HFF-Myc (cell line): ENCODE measurements around the gene RIOK1.

Experiments used
- DNase-seq: peaks from one replicate; pipeline ENCODE4 v3.0.0-alpha.2; 2011; ENCODE audit warnings: low read depth; ENCODE audit errors: extremely low read depth
- H3K4me3 ChIP-seq: replicated peaks from 2 replicates; pipeline ENCODE4 v1.5.1; 2011; ENCODE audit warnings: low read depth, mild to moderate bottlenecking, control low read depth, low read length
- TF ChIP-seq, protein P1 (sequence below): IDR thresholded peaks from 2 replicates; pipeline ENCODE4 v1.5.1; 2012; ENCODE audit warnings: mild to moderate bottlenecking, low read depth, low read length, control low read depth; ENCODE audit errors: missing control alignments

The RIOK1 gene

GRCh38 chr6:7391151-7391550 is 1.5 kb downstream of the RIOK1 start:
- no peak for DNase-seq
- TF ChIP-seq, protein P1, sequence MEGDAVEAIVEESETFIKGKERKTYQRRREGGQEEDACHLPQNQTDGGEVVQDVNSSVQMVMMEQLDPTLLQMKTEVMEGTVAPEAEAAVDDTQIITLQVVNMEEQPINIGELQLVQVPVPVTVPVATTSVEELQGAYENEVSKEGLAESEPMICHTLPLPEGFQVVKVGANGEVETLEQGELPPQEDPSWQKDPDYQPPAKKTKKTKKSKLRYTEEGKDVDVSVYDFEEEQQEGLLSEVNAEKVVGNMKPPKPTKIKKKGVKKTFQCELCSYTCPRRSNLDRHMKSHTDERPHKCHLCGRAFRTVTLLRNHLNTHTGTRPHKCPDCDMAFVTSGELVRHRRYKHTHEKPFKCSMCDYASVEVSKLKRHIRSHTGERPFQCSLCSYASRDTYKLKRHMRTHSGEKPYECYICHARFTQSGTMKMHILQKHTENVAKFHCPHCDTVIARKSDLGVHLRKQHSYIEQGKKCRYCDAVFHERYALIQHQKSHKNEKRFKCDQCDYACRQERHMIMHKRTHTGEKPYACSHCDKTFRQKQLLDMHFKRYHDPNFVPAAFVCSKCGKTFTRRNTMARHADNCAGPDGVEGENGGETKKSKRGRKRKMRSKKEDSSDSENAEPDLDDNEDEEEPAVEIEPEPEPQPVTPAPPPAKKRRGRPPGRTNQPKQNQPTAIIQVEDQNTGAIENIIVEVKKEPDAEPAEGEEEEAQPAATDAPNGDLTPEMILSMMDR: no peak
- H3K4me3 ChIP-seq: peak overlapping the region; percentile 90

DNA sequence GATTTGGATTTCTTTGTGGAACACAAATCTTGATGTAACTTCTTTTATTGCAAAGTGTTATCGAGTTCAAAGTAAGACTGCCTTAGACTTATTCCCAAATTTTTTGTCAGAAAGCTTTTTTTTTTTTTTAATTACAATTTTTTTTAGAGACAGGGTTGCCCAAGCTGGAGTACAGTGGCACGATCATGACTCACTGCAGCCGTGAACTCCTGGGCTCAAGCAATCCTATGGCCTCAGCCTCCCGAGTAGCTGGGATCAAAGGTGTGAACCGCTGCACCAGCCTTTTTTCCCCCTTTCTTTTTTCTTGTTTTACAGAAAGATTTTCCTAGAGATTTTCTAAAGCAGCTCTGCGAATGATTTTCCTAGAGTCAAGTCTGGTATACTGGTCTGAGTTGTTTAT is 2.8 kb downstream of the RIOK1 start:
- DNase-seq: no peak
- TF ChIP-seq, protein P1: no peak
- H3K4me3 ChIP-seq: peak overlapping the region; percentile 90; the same call in 1 of the 2 replicates

- H3K4me3 ChIP-seq: no peak overlapping the region
- no peak for DNase-seq
- TF ChIP-seq, protein P1: no peak
Observed at GRCh38 chr6:7401075-7401474, 11.5 kb downstream of the RIOK1 start.

DNA sequence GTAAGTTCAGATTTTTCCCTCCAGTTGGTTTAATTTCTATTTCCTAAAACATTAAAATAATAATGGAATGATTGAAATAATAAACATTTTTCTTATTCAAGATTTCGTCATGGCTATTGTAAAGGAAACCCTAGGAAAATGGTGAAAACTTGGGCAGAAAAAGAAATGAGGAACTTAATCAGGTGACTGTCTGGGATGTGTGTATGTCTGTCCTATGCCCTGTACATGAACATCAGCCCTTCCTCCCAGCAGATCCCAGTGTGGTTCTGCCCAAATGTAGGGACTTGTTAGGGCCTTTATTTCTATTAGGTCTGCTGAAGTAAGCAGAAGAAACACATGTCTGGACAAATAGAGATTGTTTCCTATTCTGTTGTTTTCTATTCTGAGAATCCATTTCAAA is 13.1 kb downstream of the RIOK1 start:
- H3K4me3 ChIP-seq: no peak overlapping the region
- no peak for DNase-seq
- TF ChIP-seq, protein P1: no peak

- no peak for DNase-seq
- TF ChIP-seq, protein P1: no peak
- H3K4me3 ChIP-seq: no peak overlapping the region
Observed at GRCh38 chr6:7404546-7404945, 14.9 kb downstream of the RIOK1 start.

DNA sequence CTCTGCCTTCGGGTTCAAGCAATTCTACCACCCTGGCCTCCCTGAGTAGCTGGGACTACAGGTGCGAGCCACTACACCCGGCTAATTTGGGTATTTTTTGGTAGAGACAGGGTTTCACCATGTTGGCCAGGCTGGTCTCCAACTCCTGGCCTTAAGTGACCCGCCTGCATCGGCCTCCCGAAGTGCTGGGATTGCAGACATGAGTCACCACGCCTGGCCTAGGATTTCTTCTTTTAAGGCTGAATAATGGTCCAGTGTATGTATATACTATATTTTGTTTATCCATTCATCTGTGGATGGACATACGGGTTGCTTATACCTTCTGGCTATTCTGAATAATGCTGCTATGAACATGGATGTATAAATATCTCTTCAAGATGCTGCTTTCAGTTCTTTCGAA is 17.1 kb downstream of the RIOK1 start:
- TF ChIP-seq, protein P1: no peak
- no peak for DNase-seq
- H3K4me3 ChIP-seq: no peak overlapping the region

DNA sequence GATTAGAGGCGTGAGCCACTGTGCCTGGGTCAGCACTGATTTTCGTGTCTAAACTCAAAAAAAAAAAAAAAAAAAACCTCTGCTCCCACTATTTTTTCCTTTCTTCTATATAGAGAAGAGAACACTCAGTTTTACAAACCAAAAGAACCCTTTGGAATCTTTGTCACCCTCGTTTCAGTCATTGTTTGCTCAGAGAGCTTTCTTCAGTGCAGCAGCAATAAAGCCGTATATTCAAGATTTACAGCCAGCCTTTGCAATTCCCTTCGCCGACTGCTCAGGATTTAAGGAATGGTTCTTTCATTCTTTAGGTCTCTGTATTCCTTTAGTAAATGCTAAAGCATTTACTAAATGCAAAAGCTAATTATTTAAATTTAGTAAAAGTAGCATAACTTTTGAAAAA is 20.1 kb downstream of the RIOK1 start:
- H3K4me3 ChIP-seq: no peak overlapping the region
- TF ChIP-seq, protein P1: no peak
- no peak for DNase-seq
